ENCODE data around the gene BCL2L12.

GRCh38 chr19:49672131-49672919 is 6.6 kb downstream of the BCL2L12 start:
- TF ChIP-seq TAF1 (IDR thresholded peaks at IDR 0.05; ENCODE audit: borderline replicate concordance, insufficient read depth, low read length) = no peak
- TF ChIP-seq POLR2AphosphoS5 (IDR thresholded peaks at IDR 0.05; ENCODE audit: low read depth, low read length) = no peak
- TF ChIP-seq, protein P1, sequence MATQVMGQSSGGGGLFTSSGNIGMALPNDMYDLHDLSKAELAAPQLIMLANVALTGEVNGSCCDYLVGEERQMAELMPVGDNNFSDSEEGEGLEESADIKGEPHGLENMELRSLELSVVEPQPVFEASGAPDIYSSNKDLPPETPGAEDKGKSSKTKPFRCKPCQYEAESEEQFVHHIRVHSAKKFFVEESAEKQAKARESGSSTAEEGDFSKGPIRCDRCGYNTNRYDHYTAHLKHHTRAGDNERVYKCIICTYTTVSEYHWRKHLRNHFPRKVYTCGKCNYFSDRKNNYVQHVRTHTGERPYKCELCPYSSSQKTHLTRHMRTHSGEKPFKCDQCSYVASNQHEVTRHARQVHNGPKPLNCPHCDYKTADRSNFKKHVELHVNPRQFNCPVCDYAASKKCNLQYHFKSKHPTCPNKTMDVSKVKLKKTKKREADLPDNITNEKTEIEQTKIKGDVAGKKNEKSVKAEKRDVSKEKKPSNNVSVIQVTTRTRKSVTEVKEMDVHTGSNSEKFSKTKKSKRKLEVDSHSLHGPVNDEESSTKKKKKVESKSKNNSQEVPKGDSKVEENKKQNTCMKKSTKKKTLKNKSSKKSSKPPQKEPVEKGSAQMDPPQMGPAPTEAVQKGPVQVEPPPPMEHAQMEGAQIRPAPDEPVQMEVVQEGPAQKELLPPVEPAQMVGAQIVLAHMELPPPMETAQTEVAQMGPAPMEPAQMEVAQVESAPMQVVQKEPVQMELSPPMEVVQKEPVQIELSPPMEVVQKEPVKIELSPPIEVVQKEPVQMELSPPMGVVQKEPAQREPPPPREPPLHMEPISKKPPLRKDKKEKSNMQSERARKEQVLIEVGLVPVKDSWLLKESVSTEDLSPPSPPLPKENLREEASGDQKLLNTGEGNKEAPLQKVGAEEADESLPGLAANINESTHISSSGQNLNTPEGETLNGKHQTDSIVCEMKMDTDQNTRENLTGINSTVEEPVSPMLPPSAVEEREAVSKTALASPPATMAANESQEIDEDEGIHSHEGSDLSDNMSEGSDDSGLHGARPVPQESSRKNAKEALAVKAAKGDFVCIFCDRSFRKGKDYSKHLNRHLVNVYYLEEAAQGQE (IDR thresholded peaks at IDR 0.05; ENCODE audit: insufficient read depth in 1 of 2, low read depth in 2 of 2, low read length in 2 of 2) = no peak

Data from PFSK-1 (cell line).